Measurements from ENCODE around the gene CERCAM.

Gene CERCAM

DNA sequence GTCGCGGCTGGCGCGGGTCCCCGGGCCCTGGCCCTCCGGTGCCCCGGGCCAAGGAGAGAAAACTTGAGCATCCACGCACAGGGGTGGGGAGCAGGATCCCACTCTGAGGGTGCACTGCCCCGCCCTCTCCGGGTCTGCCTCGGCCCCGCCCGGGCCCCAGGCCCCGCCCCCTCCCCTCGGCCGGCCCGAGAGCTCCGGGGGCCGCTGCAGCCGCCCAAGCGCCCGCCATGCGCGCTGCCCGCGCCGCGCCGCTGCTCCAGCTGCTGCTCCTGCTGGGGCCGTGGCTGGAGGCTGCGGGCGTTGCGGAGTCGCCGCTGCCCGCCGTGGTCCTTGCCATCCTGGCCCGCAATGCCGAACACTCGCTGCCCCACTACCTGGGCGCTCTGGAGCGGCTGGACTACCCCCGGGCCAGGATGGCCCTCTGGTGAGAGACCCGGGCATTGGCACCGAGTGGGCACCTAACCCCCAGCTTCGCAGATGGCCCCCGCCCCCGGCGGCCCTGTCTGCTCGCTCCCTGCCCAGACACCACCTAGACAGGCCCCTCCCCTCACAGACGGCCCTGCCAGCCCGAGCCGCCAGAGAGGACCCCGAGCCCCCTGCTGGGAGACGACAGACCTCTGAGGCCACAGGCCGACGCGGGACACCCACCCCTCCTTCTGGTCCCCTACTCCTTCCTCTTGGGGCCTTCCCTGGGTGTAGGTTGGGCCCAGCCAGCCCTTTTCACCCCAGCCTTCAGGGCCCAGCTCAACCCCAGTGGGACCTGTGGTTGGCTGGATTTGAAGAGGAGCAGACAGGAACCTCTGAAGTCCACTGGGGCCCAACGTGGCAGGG, at the start of gene CERCAM:
TSS of gene CERCAM (plus strand) at position 207 of the 831 bp plus-strand sequence. CDS start at position 228, 21 bp downstream.
- peak; percentile 45 for DNase-seq

- DNase-seq, result no peak
Measured at GRCh38 chr9:128371630-128372117, 49.0 kb upstream of the CERCAM start.

DNA sequence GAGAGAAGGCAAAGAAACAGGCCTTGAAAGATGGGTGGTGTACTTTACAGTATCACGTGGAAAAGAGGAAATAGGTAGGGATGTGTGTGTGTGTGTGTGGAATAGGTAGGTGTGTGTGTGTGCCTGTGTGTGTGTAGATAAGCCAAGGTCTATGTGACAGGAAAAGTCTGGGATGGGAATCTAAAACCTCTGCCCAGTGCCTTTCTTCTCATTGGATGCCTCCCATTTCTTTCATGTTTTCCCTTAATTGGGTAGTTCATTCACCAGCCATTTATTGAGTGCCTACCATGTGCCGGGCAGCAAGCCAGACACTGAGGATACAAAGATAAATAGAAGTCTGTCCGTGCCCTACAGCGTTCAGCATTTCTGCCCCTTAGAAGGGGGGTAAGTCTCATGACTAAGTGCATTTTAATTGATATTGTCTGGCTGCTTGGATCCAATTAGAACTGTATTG, 48.4 kb upstream of the CERCAM start:
- DNase-seq, result no peak

DNA sequence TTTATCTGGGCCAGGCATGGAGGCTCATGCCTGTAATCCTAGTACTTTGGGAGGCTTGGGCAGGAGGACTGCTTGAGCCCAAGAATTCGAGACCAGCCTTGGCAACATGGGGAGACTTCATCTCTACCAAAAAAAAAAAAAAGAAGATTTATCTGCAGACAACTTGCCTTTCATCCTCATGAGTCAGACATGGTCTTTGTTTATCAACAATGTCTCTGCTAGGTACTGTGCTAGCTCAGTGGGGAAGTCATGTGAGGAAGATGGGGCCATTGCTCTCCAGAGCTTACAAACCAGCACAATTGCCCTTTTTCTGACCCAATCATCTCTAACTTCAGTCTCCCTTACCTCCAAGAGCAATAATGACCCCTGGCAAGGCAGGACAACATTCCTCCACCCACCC, 47.9 kb upstream of the CERCAM start:
- no peak for DNase-seq

DNA sequence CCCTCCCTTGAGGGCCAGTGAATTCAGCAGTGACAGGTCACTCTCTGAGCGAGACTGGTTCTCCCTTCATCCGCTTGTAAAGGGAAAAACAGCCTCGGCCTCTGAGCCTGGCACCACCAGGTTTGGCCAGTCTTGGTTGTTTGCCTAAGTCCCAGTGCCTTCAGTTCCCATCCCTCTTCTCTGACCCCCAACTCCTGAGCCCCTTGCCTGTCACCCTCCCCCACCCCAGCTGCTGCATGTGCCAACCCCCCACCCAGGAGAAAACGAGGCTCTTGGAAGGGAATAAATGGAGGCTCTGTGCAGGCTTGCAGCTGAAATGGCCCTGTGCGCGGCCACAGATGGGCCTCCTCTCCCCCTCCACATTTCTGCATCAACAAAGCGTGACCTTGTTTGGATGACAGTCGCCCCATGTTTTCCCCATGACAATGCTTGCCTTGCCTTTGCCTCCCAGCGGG, 46.4 kb upstream of the CERCAM start:
- DNase-seq, result no peak

- DNase-seq, result no peak
Measured at GRCh38 chr9:128375865-128376264, 44.8 kb upstream of the CERCAM start.

DNA sequence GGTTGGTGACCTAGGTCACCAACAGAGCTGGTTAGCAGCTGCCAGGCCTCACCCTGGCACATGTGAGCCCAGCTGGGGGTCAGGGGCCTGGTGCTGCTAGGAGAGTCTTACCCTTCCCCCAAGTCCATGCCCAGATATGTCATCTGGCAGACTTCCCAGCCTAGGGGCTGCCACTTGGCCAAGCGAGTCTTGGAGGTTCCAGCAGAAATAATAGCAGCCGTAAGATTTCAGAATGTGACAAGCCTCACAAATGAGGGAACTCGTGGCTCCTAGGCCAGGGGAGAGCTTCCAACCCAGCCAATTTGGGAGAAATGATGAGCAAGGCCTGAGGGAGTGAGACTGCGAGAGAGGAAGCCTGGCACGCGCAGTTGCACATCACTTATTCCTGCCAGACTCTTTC, 38.4 kb upstream of the CERCAM start:
- DNase-seq, result peak; percentile 13

DNA sequence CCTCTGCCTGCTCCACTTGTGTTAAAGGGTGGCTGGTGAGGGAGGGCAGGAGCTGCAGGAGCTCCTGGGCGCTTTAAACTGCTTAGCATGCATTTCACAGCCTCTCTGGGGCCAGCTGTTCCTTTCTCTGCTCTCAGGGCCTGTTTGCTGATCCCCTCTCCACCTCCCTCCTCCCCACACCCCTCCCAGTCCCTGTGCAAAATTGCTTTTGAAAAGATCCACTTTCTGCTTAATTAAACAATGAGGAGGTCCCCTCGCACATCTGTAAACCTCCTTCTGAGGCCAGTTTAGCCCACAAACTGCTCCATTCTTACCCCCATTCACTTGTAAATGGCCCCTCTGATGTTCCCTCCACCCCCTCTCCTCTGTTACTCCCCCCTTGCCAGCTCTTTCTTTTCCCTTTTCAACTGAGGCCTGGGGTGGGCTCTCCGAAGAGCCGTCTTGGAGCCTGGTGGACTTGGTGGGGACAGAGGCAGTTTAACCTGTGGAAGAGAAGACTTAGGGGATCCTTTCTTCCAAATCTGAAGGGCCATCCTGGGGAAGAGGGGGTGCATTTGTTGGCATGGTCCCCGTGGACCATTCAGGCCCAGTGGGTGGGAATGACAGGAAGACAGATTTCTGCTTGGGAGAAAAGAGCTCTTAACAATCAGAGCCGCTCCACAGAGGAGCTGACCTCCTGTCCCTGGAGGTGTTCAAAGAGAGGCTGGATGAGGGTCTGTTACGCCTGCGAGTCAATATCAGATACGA, 37.5 kb upstream of the CERCAM start:
- peak; percentile 65 for DNase-seq

DNA sequence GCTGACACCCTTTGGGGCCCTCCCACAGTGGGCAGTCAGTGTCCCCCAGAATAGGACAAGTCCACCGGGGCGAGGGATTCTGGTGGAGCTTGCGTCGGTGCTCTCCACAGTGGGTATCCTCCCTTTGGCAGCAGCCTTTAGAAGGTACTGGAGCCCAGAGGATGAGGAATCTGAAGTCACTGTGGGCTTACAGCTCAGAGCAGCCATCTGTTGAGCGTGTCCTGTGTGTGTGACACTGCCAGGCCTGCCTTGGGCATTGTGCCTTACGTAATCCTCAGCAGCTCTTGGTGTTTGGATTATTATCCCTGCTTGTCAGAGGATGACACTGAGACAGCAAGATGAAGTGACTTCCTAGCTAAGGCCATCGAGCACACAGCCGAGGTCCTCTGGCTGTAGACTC, 36.9 kb upstream of the CERCAM start:
- no peak for DNase-seq

- no peak for DNase-seq
Measured at GRCh38 chr9:128384801-128385495, 35.7 kb upstream of the CERCAM start.

GRCh38 chr9:128385496-128386460, 34.9 kb upstream of the CERCAM start:
- no peak for DNase-seq

GRCh38 chr9:128388150-128388549, 32.5 kb upstream of the CERCAM start:
- no peak for DNase-seq

GRCh38 chr9:128389395-128390149, 31.1 kb upstream of the CERCAM start:
- peak; percentile 50 for DNase-seq

- DNase-seq, result no peak
Measured at GRCh38 chr9:128390150-128390812, 30.4 kb upstream of the CERCAM start.

GRCh38 chr9:128390813-128391711, 29.6 kb upstream of the CERCAM start:
- DNase-seq, result no peak

- no peak for DNase-seq
Measured at GRCh38 chr9:128391956-128392301, 28.7 kb upstream of the CERCAM start.

DNA sequence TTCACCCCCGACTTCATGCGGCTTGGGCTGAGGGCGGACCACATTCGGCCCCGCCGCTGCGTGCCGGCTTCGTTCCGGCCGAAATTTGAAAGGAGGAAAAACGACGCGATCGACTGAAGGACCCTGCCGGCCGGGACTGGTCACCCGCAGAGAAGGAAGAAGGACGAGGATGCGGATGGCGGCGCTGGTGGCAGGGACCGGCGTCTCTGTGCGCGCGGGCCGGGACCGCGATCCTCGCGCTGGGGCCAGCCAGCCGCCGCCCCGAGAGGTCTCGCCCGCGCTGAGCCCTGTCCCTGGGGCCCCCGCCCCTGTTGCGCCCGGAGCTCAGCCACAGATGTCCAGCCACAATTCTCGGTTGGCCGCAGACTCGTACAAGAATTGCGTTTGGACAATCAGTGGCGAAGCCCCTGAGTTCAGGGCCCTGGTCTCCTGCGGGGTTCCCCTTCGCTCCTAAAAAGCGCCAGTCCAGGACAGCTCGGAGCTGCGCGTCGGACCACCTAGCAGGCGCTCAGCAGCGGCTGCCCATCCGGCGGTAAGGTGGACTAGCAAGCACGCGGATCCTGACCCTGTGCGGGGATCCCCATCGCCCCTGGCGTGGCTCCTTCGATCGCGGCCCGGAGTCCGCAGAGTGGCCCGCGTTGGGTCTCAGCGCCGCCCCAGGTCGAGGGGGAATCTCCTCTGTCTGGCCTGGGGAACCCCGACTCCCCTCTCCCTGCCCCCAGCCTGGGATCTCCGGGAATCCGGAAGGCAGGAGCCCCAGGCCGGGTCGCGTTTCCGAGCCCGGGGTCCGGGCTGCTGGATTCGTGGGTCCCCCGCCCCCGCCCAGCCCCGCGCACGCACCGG, 28.1 kb upstream of the CERCAM start:
- DNase-seq, result no peak

- DNase-seq, result no peak
Measured at GRCh38 chr9:128393145-128393775, 27.4 kb upstream of the CERCAM start.
